ENCODE measurements around the gene DNAH11.

DNA sequence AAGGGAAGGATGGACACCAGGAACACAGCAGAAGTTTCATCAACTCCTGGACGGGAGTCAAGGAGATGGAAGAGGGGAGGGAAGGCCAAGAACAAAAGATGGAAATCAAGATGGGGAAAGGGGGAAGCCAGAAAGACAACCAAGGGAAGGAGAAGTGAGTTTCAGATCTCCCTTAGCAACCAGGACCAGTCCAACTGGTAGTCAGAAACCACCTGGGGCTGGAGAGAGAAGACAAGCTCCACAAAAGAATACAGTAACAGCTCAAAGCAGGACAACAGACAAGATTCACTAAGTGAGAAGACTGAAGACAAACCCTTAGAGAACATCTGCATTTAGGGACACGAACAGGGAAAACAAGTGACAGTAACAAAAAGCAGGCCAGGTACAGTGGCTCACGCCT, 372.3 kb downstream of the DNAH11 start:
- TF ChIP-seq, protein P1, sequence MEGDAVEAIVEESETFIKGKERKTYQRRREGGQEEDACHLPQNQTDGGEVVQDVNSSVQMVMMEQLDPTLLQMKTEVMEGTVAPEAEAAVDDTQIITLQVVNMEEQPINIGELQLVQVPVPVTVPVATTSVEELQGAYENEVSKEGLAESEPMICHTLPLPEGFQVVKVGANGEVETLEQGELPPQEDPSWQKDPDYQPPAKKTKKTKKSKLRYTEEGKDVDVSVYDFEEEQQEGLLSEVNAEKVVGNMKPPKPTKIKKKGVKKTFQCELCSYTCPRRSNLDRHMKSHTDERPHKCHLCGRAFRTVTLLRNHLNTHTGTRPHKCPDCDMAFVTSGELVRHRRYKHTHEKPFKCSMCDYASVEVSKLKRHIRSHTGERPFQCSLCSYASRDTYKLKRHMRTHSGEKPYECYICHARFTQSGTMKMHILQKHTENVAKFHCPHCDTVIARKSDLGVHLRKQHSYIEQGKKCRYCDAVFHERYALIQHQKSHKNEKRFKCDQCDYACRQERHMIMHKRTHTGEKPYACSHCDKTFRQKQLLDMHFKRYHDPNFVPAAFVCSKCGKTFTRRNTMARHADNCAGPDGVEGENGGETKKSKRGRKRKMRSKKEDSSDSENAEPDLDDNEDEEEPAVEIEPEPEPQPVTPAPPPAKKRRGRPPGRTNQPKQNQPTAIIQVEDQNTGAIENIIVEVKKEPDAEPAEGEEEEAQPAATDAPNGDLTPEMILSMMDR (IDR thresholded peaks at IDR 0.05): no peak
- no peak for TF ChIP-seq ZFX (IDR thresholded peaks at IDR 0.05; ENCODE audit: borderline replicate concordance)
